HK-2 (cell line): Measurements from ENCODE around the gene PRKG2.
"Not testable (repeated sequence)": the region's sequence is repeated elsewhere in the genome, so short reads cannot be mapped to it uniquely, and the experiment has no call there.

Experiments
- DNase-seq: peaks from one replicate; pipeline ENCODE4 v3.0.0-alpha.2; 2018; ENCODE audit not compliant: unreplicated experiment

PRKG2 gene, protein sequence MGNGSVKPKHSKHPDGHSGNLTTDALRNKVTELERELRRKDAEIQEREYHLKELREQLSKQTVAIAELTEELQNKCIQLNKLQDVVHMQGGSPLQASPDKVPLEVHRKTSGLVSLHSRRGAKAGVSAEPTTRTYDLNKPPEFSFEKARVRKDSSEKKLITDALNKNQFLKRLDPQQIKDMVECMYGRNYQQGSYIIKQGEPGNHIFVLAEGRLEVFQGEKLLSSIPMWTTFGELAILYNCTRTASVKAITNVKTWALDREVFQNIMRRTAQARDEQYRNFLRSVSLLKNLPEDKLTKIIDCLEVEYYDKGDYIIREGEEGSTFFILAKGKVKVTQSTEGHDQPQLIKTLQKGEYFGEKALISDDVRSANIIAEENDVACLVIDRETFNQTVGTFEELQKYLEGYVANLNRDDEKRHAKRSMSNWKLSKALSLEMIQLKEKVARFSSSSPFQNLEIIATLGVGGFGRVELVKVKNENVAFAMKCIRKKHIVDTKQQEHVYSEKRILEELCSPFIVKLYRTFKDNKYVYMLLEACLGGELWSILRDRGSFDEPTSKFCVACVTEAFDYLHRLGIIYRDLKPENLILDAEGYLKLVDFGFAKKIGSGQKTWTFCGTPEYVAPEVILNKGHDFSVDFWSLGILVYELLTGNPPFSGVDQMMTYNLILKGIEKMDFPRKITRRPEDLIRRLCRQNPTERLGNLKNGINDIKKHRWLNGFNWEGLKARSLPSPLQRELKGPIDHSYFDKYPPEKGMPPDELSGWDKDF

DNA sequence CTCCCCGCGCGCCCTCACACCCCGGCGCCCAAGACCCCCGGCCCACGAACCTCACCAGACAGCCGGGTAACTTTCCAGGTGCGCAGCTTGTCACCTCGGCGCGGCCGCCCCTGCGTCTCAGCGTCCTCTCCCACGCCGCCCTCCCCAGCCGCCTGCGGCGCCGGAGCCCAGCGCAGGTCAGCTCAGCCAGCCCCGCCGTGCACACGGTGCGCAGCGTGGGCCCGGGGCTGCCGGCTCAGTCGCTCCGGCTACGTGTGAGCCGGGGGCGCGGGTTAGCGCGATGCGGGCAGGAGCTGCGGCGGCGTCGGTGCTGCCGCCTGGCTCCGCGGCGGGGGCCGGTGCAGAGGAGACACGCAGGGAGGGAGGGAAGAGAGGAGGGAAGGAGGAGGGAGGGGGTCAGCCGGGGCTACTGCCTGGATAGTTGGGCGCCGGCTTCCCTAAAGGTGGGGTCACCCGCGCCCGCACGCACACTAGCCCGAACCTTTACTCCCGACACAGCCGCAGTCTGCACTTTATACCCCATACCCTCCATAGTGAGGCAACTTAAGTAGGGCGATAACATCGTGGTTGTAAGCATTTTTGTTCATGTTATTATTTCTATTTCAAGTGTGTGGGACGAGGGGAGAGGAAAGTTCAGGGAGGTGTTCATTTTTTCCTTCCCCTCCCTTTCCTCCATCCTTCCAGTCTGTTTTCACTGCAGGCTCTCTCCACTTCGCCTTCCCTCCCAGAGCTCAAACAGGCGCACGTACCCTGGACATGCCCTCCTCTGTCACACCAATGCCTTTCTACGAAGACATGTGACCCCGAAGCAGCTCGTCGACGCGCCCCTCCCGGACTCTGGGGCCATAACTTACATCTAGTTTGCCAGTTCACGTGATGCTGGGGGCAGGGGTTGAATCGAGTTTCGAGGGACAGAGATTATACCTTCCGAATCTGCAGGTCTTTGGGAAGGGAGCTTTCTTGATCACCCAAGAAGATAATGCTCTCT is at the start of gene PRKG2:
PRKG2 (minus strand) TSS at position 342 of the 988 bp plus-strand sequence. CDS start 10,175 bp downstream, outside the sequence.
- DNase-seq: no peak

DNA sequence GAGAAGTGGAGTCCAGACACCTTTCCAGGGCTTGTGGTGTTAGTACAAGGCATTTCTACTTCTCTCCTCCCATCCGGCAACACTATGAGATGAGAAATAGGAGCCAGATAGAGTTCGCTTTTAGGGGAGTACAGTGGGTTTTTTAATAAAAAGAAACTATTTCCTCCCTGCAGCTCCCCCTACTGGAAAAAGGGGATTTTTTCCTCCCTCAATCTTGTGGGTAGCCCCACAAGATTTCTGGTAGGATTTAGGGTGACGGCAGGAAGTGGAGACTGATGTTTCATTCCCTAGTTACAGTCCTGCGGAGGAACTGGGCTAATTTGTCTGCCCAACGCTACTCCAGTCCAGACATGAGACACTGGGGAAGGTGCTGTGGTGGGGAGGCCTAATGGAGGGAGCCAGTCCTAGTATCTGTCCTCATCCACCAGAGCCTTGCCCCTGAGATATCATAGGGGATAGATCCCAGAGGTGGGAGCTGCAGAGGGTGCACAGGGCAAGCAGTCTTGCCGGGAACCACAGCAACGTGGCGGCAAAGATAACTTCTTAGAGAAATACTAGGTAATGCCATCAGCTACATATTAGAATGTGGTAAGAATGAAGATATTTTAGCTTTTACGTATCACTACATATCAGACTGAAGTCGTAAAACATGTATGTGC is 45.5 kb upstream of the PRKG2 start:
- DNase-seq: no peak

DNA sequence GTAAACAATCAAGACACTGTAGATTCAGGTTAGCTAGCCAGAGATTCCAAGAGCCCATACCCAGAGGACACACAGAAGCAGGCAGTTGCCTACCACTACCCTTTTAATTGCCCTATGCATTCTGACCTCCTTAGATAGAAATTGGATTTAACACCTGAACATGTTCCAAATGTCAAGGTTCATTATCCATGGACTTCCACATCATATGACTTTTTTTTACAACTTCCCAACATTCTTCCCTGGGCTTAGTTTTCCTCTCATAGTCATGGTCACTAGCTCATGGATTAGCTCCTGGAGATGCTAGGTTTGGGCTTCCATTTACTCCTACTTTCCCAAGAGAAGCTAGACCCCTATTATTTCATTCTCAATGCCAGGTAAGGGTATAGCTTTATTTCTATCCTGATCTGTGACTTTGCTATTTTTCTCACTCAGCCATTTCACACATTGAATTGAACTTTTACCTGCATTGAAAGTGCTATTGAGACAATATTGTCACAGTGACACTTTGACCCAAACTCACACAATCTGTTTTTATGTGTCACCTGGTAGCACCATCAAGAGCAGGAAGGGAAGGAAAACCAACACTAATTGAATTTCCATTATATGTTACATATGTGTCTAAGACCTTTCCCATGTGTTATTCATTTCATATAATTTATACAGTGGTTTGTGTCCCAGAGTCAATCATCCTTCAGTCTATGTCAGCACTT is 44.0 kb upstream of the PRKG2 start:
- DNase-seq: no peak

DNA sequence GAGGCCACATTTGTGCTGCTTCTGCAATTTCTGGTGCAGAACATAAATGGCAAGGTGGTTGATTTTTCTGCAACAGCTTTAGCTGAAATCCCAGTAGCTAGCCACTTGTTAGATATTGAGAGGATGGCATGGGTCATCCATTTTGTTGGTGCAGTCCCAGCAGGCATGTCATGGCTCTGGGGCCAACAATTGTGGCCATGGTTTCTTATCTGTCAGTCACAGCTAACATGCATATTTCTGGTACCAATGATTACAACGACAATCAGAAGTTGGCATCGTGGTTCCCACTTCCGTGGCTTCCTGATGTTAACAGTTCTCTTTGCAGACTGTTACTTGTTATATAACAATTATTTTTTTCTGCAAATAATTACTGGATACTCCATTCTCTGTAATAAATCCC is 42.8 kb upstream of the PRKG2 start:
- DNase-seq: no peak

DNA sequence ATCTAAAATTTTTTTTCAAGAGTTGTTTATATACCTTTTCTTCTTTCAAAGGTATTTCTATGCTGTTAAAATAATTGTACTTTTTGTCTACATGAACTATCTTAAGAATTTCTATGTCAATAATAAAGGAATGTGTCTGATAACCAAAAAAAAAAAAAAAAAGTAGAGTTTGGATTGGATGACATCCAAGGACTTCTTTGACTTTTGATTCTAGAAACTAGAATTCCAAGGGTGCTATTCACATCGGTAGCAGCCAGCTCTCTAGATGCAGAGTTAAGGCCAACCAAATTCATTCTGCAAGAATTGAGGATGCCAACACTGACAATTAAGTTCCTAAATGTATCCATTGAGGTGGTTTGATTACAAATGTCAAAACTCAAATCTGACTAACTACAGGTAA is 42.0 kb upstream of the PRKG2 start:
- DNase-seq: no peak

DNA sequence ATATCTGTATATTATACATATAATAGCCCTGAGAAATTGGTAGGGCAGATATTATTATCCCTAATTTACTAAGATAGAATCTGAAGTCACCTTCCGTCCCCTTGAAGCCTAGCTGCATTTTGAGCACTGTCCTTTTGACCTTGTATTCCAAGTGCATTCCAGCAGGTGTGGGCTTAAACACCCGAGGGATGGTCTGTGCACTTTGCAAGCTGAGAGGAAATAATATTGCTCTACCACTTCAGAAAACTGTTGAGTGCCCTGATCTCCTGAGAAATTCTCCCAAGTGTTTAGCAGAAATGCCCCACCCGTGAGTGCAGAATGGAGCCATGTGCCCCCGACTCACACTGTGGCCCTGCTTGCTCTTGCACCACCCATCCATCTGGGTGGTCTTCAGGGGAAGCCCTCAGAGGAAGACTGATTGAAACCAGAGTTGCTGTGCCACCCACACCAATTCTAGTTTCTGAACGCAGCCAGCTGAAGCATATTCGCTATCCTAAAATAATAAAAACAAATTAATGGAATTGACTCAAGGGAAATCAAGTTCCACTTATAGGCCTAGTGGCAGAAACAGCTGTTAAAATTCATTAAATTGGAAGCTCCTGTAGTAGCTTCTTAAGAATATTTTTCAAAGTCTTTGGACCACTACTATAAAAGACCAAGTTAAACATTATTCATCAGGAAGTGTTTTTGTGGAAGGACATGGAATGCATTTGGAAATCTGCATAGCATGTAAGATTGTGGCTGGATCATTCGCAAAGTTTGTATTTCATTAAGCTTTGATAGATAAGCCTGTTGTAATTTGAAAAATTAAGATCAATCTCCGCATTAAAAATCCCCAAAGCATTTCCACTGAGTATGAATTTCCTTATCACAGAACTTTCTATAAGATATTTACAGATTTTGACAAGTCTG is 41.3 kb upstream of the PRKG2 start:
- no peak for DNase-seq

DNA sequence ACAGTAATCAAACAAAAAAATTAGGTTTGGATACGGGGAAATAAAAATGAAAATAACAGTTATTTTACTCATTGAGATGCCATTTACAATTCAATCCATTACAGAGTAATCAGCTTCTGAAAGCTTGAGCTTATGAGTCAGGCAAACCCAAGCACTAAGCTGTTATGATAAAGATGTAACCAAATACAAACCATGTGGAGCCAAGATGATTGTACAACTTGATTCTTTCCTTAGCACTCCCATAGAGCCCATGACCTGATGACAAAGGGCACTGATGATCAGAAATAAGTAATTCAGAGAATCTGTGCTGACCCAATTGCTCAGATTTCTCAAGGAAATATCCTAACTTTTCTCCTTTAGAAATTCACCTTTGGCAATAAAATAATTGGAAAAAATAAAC is 40.5 kb upstream of the PRKG2 start:
- DNase-seq: no peak

DNA sequence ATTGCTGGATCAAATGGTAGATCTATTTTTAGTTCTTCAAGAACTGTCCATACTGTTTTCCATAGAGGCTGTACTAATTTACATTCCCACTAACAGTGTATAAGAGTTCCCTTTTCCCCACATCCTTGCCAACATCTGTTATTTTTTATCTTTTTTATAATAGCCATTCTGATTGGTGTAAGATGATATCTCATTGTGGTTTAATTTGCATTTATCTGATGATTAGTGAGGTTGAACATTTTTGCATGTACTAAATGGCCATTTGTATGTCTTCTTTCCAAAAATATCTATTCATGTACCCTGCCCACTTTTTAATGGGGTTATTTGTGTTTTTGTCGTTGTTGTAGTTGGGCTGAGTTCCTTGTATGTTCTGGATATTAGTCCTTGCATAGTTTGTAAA is 35.4 kb upstream of the PRKG2 start:
- no peak for DNase-seq

DNA sequence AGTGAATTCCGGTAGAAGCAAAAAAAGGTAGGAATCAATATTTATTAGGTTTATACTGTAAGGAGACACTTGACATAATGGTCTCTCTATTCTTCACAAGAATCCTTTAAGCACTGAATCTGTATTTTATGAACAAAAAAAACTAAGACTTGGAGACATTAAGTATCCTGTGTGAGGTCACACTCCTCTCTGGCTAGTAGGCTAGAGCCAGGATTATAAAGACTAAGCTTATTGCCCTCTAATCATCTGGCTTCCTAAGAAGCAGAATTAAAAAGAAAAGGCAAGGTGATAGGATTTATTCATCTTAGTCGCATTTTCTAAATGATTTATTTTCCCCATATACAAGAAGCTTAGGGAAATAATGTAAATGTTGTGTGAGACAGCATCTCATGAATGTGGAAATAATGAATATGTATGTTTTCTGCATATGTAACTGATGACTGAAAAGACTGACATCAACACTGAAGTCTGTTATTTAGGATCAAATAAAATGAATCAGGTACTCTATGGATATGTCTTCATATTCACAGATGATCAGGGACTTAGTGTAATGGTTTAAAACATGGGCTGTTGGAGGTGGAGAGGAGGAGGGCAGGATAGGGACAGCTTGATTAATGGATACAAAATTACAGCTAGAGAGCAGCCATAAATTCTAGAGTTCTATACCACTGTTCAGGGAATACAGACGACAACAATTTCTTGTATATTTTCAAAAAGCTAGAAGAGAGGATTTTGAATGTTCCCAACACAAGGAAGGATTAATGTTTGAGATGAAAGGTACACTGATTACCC is 30.4 kb upstream of the PRKG2 start:
- no peak for DNase-seq

DNA sequence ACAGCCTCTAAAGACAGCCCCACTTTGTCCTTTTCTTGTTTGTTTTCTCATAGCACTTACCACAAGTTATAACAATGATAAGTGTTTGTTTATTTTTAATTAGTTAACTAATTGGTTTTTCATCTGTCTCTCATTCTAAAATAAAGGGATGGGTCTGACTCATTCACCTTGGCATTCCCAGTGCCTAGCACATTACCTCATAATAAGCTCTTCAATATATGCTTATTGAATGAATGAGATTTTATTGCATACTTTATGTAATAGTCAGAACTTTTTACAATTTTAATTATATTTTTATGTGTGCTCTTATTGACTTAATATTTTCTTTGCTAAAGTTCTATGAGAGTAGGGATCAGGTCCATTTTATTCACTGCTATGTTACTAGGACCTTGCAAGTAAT is 22.8 kb upstream of the PRKG2 start:
- no peak for DNase-seq

DNA sequence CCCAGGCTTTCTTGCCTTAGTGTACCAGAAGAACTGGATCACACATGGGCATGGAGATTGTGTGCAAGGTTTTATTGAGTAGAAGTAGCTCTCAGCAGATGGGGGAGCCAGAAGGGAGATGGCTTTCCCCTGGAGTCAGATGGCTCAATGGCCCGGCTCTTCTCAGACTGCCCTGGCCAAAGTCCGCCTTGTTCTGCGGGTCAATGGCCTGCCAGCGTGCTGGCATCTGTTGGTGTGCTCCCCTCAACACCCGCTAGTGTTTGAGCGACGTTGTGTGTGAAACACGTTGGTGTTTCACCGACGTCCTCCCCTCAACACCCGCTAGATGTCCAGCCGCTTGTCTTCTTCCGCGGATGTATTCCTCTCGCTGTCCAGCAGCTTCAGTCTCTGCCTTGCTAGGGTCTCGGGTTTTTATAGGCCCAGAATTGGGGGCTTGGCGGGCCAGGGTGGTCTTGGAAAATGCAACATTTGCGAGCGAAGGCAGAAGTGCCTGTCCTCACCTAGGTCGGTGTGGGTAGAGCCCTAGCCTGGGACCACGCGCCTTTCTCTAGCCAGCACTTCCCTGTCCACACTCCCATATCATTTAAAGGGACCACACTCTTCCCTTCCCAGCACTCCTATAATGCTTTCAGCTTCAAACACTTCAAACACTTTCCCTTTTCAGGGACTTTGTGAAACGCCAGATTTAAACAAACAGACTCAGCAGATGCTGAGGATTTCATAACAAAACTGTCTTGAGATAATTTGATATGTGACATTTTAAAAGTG is 21.1 kb upstream of the PRKG2 start:
- no peak for DNase-seq

DNA sequence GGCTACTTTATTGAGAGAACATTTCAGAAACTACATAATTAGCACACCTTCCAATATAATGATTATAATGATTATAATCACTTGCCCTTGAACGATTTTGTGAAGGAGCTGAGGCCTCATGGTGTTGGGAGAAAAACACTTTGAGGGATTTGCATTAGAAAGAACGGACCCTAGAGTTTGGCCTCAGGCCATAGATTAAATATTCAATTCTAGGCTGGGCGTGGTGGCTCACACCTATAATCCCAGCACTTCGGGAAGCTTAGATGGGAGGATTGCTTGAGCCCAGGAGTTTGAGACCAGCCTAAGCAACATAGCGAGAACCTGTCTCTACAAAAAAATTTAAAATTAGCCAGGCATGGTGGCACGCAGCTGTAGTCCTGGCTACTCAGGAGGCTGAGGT is 12.9 kb upstream of the PRKG2 start:
- DNase-seq: no peak

DNA sequence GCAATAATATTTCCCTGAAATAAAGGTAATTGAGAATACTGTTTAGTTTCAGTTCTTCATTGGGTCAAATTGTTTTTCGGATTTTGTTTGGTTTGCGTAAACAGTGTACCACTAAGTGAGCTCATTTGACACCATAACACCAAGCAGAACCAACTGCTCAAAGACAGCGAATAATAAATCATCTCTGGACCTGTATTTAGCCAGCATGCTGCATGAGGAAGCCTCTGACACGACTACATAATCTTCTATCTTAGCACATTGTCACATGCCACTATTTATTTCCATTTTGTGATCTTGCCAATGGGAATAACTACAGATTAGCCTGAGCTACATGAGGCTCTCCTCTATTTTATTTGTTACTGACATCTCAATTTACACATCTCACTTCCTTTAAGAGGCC is 12.1 kb upstream of the PRKG2 start:
- no peak for DNase-seq

DNA sequence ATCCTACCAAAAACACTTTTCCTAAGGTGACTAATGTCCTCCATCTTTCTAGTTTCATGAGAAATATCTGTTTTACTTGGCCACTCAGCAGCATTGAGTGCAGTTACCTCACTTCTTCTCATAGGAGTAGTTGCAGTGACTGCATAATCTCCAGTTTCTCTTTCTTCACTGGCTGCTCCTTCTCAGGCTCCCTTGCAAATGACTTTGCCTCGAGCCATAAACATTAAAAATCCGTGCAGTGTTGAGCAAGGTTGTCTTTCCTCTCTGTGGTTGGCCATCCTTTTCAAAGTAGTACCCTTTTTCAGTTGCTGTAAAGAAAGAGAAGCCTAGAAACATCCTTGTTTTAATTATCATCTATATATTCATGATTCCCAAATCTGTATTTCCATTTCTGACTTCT is 10.2 kb upstream of the PRKG2 start:
- no peak for DNase-seq

DNA sequence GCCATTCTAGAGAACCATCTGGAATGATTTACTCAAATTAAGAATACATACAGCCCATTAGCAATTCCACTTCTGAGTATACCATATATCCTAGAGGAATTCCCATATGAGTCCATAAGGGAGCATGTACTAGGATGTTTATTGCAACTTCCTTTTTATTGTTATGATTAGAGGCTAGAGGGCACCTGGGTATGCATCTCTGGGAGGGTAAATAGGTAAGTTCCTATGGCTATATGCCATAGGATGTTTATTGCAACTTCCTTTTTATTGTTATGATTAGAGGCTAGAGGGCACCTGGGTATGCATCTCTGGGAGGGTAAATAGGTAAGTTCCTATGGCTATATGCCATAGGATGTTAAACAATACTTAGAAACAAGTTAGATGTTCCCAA is 7.1 kb upstream of the PRKG2 start:
- not testable (repeated sequence) for DNase-seq

DNA sequence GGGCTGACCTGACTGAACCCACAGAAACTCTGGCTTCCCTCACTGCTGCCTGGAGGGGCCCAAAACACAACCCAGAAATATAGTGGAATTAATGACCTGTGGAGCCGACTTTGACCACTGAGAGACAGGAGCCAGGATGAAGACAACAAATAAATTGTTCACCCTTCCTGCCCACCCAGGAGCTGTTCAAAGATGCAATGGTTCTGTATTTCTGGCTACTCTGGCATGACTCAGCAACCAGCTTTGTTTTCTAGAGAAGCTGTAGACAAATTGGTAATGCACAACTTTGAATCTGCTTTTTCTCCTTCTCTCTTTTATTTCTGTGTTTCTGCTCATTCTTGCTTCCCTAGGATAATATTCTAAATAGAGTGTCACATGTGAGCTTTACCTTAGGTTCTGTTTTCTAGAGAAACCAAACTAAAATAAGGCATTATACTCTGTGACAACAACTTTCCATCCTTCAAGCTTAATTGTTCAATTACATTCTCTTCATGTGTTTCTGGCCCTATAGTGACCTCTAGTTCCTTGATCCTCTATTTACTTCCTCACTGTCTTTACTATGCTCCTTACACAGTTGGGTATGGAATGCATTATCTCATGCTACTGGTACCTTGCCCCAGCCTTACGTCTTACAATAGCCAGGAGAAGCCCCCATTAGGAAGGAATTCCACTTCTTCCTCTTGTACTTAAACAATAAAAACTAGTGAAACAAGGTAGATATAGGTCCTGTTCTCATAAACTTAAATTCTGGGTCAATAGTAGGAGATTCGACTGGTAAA is 6.5 kb upstream of the PRKG2 start:
- DNase-seq: no peak

DNA sequence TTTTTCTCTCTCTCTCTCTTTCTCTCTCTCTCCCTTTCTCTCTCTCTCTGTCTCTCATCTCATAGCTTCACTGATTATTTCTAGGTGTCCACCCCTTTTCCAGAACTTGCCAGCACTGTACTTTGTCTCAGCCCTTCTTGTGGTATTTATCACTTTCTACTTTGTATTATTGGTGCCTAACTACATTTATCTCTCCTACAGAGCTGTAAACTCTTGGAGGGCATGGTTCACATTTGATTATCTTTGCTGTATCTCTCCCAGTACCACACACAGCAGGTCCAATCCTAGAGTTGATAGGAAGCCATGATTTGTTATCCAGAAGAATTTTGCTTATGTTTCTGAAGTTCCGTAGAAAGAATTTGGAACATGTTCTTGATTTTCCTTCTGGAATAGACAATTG is 5.2 kb upstream of the PRKG2 start:
- DNase-seq: no peak
